Hematopoietic multipotent progenitor cell treated with erythropoietin and hydrocortisone succinate and interleukin-3 and kit ligand, for 15 days (in vitro differentiated cells): Measurements from ENCODE around the gene SPTBN4.
"Not testable (repeated sequence)": the region's sequence is repeated elsewhere in the genome, so short reads cannot be mapped to it uniquely, and the experiment has no call there.

Experiments
- DNase-seq: peaks from one replicate; pipeline ENCODE4 v3.0.0-alpha.2; 2015; ENCODE audit warnings: low spot score

The SPTBN4 gene

DNA sequence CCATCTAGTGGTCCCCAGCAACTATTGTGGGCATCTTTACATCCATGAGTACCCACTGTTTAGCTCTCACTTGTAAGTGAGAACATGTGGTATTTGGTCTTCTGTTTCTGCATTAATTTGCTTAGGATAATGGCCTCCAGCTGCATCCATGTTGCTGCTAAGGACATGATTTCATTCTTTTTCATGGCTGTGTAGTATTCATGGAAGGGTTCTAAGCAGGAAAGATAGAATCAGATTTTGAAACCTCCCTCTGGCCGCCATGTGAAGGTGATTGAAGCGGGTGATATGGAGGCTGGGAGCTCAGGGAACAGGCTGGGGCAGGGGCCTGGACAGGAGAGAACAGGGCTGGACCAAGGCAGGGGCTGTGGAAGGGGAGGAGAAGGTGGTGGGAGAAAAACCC, 154.5 kb downstream of the SPTBN4 start:
- DNase-seq: no peak

DNA sequence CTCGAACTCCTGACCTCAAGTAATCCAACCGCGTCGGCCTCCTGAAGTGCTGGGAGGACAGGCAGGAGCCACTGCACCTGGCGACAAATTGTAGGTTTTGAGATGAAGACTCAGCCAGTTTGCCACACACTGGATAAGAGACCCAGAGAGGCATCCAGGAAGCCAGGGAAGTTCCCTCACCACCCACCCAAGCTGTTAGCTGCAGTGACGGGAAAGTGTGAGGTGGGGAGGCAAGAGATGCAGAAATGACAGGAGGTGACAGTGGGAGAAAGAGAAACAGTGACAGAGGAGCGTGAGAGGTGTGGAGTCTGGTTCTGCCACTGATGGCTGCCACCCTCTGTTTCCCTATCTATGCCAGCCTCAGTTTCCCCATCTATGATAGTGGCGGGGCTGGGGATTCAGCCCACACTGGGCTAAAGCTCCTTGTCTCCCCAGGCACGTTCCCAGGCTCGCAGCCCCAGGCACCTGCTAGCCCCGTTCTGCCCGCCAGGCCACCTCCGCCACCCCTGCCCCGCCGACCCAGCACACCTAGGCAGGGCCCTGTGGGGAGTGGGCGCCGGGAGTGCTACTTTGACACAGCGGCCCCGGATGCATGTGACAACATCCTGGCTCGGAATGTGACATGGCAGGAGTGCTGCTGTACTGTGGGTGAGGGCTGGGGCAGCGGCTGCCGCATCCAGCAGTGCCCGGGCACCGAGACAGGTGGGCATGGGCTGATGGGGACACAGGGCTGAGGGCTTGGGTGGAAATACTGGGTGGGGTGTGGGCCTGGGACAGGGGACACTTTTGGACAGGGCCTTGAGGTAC, 155.4 kb downstream of the SPTBN4 start:
- DNase-seq: no peak

DNA sequence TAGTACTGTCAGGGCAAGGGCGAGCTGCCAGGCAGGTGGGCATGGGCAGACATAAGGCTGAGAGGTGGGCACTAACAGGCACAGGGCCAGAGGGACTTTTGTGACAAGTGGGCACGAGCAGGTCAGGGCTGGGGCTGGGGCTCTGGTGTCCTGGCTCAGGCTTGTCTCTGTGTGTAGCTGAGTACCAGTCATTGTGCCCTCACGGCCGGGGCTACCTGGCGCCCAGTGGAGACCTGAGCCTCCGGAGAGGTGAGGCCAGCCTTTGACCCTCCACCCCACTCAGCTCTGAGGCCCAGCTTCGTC, 155.9 kb downstream of the SPTBN4 start:
- DNase-seq: no peak

DNA sequence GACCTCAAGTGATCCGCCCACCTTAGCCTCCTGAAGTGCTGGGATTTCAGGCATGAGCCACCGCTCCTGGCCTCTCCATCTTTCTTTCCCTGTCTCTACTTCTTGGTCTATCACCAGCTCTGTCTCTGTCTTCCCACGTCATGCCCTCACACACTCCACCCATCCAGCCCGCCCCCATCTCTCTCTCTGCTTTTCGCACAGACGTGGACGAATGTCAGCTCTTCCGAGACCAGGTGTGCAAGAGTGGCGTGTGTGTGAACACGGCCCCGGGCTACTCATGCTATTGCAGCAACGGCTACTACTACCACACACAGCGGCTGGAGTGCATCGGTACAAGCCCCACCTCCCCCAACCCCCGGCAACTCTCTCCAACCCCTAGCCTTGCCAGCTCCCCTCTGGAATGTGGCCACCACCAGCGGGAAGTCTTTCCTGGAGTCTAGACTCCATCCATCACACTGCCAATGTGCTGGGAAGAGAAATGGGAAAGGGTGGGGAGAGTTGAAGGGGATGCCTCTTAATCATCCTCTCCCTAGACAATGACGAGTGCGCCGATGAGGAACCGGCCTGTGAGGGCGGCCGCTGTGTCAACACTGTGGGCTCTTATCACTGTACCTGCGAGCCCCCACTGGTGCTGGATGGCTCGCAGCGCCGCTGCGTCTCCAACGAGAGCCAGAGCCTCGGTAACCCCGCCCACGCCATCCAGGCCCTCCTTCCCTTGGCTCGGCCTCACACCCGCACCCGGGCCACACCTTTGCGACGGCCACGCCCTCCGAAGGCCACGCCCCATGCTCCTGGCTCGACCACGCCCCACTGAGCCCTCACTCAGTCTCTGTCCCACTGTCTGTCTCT, 156.8 kb downstream of the SPTBN4 start:
- DNase-seq: peak; percentile 80

DNA sequence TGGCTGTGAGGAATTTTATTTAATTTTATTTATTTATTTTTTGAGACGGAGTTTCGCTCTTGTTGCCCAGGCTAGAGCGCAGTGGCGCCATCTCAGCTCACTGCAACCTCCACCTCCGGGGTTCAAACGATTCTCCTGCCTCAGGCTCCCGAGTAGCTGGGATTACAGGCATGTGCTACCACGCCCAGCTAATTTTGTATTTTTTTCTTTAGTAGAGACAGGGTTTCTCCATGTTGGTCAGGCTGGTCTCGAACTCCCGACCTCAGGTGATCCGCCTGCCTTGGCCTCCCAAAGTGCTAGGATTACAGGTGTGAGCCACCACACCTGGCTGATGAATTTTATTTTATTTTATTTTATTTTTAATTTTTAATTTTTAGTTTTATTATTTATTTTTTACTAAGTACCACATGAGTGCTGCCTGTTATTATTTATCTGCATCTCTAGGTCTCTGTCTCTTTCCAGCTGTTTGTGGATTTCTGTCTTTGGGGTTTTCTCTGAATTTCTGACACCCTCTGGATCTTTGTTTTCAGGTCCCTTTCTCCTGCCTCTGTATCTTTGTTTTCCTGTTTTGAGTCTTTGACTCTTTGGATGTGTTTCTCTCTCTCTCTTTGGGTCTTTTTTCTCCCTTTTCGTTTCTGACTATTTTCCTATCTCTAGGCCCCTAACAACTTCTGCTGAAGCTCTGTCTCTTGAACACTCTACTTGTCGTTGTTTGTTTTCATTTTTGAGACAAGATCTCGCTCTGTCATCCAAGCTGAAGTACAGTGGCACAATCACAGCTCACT, 157.8 kb downstream of the SPTBN4 start:
- not testable (repeated sequence) for DNase-seq

DNA sequence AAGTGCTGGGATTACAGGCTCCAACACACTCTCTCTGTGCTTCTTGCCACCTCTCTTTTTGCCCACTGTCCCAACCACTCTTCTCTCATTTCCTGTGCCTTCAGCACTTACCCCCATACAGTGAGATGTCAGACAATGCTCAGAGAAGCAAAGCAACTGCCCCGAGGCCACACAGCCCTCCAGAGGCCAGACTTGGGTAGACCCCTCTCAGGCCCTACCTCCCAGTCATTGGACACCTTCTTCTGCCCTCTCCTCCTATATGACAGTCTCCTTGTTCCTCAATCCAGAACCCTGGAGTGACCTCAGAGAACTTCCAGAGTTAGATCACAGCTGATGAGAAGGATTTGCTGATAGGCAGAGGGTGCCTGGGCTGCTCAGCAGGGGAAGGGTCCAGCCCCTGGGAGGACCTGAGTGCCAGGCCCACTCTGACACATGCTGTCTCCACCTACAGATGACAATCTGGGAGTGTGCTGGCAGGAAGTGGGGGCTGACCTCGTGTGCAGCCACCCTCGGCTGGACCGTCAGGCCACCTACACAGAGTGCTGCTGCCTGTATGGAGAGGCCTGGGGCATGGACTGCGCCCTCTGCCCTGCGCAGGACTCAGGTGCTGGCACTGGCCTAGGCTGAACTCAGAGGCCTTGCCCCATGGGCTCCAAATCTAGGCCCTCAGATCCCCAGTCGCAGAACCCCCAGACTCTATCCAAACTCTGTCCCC, 158.8 kb downstream of the SPTBN4 start:
- DNase-seq: no peak
